ENCODE measurements around the gene KANSL1.

DNA sequence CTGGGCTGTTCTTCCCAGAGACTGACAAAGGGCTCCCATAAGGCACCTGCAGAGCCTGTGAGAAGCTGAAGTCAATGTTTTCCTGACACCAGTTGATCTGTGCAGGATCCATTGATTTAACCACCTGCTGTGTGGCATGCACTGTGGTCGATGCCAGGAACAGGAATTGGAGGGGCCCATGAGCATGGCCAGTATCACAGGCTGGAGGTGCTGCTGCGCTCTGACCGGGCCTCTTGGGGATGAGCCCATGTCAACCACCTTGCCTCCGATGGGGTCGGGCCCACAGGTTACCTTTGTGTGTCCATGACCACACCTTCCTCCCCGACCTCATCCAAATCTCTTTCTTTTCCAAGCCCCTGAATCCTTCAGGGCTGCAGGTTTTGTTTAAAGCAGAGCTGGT lies 212.4 kb downstream of the KANSL1 start:
- TF ChIP-seq, protein P1, sequence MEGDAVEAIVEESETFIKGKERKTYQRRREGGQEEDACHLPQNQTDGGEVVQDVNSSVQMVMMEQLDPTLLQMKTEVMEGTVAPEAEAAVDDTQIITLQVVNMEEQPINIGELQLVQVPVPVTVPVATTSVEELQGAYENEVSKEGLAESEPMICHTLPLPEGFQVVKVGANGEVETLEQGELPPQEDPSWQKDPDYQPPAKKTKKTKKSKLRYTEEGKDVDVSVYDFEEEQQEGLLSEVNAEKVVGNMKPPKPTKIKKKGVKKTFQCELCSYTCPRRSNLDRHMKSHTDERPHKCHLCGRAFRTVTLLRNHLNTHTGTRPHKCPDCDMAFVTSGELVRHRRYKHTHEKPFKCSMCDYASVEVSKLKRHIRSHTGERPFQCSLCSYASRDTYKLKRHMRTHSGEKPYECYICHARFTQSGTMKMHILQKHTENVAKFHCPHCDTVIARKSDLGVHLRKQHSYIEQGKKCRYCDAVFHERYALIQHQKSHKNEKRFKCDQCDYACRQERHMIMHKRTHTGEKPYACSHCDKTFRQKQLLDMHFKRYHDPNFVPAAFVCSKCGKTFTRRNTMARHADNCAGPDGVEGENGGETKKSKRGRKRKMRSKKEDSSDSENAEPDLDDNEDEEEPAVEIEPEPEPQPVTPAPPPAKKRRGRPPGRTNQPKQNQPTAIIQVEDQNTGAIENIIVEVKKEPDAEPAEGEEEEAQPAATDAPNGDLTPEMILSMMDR (IDR thresholded peaks at IDR 0.05): no peak
- TF ChIP-seq EZH2 (IDR thresholded peaks at IDR 0.05): no peak
